ENCODE results near the gene MAL. TPM values are rescaled to one million over a fixed set of nuclear protein-coding genes. Genes with fewer than 3 reads are reported as not detected.

Gene MAL
- total RNA-seq, 1 donor from 2014 or later, result 9.6 TPM

GRCh38 chr2:95073856-95074662 is 48.6 kb downstream of the MAL start:
- H3K36me3 ChIP-seq (ENCODE audit: control insufficient read depth, insufficient read depth, low read length), result no peaks in the 10 kb centered on the region
- TF ChIP-seq CTCF (IDR thresholded peaks at IDR 0.05; ENCODE audit: insufficient read depth, low read length, poor library complexity, severe bottlenecking), result no peak
- no peak overlapping the region for H3K4me3 ChIP-seq (ENCODE audit: low read depth, low read length)
- no peak for DNase-seq (ENCODE audit: low read depth)
- H3K27me3 ChIP-seq (ENCODE audit: control insufficient read depth, insufficient read depth, low read length), result peaks cover 21% of the 10 kb centered on the region

- Histone ChIP-seq H3K36me3 (ENCODE audit: control insufficient read depth, insufficient read depth, low read length) (no peaks in the 10 kb centered on the region), H3K27me3 (ENCODE audit: control insufficient read depth, insufficient read depth, low read length) (peaks cover 24% of the 10 kb centered on the region), H3K4me3 (ENCODE audit: low read depth, low read length) (no peak overlapping the region)
- no peak for DNase-seq (ENCODE audit: low read depth)
- no peak for TF ChIP-seq CTCF (IDR thresholded peaks at IDR 0.05; ENCODE audit: insufficient read depth, low read length, poor library complexity, severe bottlenecking)
Observed at GRCh38 chr2:95074663-95075439, 49.3 kb downstream of the MAL start.

- no peak for DNase-seq (ENCODE audit: low read depth)
Observed at GRCh38 chr2:95075440-95076132, 50.1 kb downstream of the MAL start.

GRCh38 chr2:95076705-95077529 is 51.4 kb downstream of the MAL start:
- no peak for DNase-seq (ENCODE audit: low read depth)
- H3K4me3 ChIP-seq (ENCODE audit: low read depth, low read length), result peak overlapping the region; percentile 44
- peaks cover 24% of the 10 kb centered on the region for H3K27me3 ChIP-seq (ENCODE audit: control insufficient read depth, insufficient read depth, low read length)
- peak; percentile 94 for TF ChIP-seq CTCF (IDR thresholded peaks at IDR 0.05; ENCODE audit: insufficient read depth, low read length, poor library complexity, severe bottlenecking)
- H3K36me3 ChIP-seq (ENCODE audit: control insufficient read depth, insufficient read depth, low read length), result no peaks in the 10 kb centered on the region

More at GRCh38 chr2:95075440-95076132, 50.1 kb downstream of the MAL start:
- no peak for TF ChIP-seq CTCF (IDR thresholded peaks at IDR 0.05; ENCODE audit: insufficient read depth, low read length, poor library complexity, severe bottlenecking)
- Histone ChIP-seq H3K4me3 (ENCODE audit: low read depth, low read length) (no peak overlapping the region), H3K36me3 (ENCODE audit: control insufficient read depth, insufficient read depth, low read length) (no peaks in the 10 kb centered on the region), H3K27me3 (ENCODE audit: control insufficient read depth, insufficient read depth, low read length) (peaks cover 24% of the 10 kb centered on the region)

- TF ChIP-seq CTCF (IDR thresholded peaks at IDR 0.05; ENCODE audit: insufficient read depth, low read length, poor library complexity, severe bottlenecking), result no peak
- DNase-seq (ENCODE audit: low read depth), result no peak
- no peaks in the 10 kb centered on the region for H3K36me3 ChIP-seq (ENCODE audit: control insufficient read depth, insufficient read depth, low read length)
- no peak overlapping the region for H3K4me3 ChIP-seq (ENCODE audit: low read depth, low read length)
- H3K27me3 ChIP-seq (ENCODE audit: control insufficient read depth, insufficient read depth, low read length), result peaks cover 24% of the 10 kb centered on the region
Observed at GRCh38 chr2:95077530-95077825, 52.0 kb downstream of the MAL start.

All from kidney epithelial cell (primary cell).